Measurements from ENCODE around the gene TMPRSS12. TPM values are rescaled to one million over a fixed set of nuclear protein-coding genes. Genes with fewer than 3 reads are reported as not detected.

TMPRSS12 gene
- total RNA-seq, 6 experiments from 2014 or later, result not detected

DNA sequence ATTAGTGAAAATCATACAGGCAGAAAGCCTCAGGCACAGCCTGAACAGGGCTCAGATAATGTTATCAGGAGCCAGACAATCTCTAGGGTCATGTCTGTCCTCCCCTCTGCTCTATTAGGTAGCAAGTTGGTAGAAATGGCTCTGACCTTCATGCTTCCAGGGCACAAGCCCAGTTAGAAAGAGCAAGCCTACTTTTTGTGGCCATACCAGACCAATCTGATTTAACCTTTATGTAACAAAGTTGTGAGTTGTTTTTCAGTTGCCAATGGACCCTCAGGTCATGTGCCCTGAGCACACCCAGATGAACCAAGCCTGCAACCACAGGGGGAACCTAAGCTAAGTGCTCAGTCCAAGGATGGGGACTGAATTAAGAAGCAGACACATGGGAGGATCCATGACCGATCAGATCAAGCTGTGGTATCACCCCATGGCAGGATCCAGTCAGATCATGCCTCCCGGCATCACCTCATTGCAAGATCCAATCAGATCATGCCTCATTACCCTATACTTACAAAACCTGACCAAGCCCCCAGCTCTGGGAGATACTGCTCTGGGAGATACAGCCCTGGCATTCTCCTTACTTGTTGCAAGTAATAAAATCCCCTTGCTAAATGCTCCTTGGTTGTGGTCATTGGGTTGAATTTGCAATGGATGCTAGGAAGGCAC lies 90.9 kb downstream of the TMPRSS12 start:
- peak; percentile 6 to 54 (median 31) for ATAC-seq
- 80% methylated on average over 1 of the region's 2 CpGs for WGBS (ENCODE audit: insufficient coverage, low coverage, low lambda C conversion rate, missing lambda C conversion rate)

DNA sequence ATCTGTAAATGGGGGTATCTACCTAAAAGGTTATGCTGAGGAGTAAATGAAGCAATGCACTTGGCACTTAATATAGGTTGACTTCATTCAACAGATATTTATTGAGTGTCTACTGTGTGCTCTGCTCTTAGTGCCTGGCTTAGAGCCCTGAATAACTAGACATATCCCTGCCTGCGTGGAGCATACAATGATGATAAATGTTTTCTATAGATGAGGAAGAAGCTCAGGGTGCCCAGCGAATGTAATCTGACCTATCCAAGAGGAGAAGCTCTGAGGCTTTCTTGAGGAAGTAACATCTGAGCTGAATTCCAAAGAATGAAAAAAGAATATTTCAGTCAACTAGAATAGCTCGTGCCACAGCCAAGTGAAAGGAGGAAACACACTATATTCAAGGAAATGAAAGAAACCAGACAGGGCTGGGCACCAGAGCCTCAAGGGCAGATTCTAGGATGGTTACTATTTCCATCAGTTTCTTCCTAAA lies 91.7 kb downstream of the TMPRSS12 start:
- peak overlapping the region; percentile 56 to 80 (median 66) for H3K27ac ChIP-seq
- peak in 3 of 4 donors; percentile 23 to 48 (median 47) for ATAC-seq
- TF ChIP-seq POLR2A (IDR thresholded peaks at IDR 0.05), result no peak
- TF ChIP-seq, protein P1, sequence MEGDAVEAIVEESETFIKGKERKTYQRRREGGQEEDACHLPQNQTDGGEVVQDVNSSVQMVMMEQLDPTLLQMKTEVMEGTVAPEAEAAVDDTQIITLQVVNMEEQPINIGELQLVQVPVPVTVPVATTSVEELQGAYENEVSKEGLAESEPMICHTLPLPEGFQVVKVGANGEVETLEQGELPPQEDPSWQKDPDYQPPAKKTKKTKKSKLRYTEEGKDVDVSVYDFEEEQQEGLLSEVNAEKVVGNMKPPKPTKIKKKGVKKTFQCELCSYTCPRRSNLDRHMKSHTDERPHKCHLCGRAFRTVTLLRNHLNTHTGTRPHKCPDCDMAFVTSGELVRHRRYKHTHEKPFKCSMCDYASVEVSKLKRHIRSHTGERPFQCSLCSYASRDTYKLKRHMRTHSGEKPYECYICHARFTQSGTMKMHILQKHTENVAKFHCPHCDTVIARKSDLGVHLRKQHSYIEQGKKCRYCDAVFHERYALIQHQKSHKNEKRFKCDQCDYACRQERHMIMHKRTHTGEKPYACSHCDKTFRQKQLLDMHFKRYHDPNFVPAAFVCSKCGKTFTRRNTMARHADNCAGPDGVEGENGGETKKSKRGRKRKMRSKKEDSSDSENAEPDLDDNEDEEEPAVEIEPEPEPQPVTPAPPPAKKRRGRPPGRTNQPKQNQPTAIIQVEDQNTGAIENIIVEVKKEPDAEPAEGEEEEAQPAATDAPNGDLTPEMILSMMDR (IDR thresholded peaks at IDR 0.05), result no peak
- 2% methylated on average over 3 of the region's 3 CpGs for WGBS (ENCODE audit: insufficient coverage, low coverage, low lambda C conversion rate, missing lambda C conversion rate)
- DNase-seq, result no peak
- intact Hi-C loops (cut with DNase I), result no loop called here
- no peaks in the 10 kb centered on the region for H3K9me3 ChIP-seq
- H3K4me3 ChIP-seq, result no peak overlapping the region
- H3K36me3 ChIP-seq, result peaks cover 0 to 25% (median 12%) of the 10 kb centered on the region in 4 donors
- H3K27me3 ChIP-seq, result no peaks in the 10 kb centered on the region
- H3K4me1 ChIP-seq, result peaks cover 0 to 69% (median 24%) of the 10 kb centered on the region in 4 donors

More for the DNA sequence above, 90.9 kb downstream of the TMPRSS12 start:
- peaks cover 0 to 71% (median 26%) of the 10 kb centered on the region in 4 donors for H3K4me1 ChIP-seq
- H3K4me3 ChIP-seq, result no peak overlapping the region
- intact Hi-C loops (cut with DNase I), result no loop called here
- no peaks in the 10 kb centered on the region for H3K9me3 ChIP-seq
- no peak for TF ChIP-seq POLR2A (IDR thresholded peaks at IDR 0.05)
- TF ChIP-seq, protein P1 (IDR thresholded peaks at IDR 0.05), result no peak
- no peaks in the 10 kb centered on the region for H3K27me3 ChIP-seq
- peak in 1 of 3 donors; percentile 61 for DNase-seq
- H3K36me3 ChIP-seq, result peaks cover 0 to 25% (median 13%) of the 10 kb centered on the region in 4 donors
- peak overlapping the region; percentile 56 to 80 (median 66) for H3K27ac ChIP-seq

DNA sequence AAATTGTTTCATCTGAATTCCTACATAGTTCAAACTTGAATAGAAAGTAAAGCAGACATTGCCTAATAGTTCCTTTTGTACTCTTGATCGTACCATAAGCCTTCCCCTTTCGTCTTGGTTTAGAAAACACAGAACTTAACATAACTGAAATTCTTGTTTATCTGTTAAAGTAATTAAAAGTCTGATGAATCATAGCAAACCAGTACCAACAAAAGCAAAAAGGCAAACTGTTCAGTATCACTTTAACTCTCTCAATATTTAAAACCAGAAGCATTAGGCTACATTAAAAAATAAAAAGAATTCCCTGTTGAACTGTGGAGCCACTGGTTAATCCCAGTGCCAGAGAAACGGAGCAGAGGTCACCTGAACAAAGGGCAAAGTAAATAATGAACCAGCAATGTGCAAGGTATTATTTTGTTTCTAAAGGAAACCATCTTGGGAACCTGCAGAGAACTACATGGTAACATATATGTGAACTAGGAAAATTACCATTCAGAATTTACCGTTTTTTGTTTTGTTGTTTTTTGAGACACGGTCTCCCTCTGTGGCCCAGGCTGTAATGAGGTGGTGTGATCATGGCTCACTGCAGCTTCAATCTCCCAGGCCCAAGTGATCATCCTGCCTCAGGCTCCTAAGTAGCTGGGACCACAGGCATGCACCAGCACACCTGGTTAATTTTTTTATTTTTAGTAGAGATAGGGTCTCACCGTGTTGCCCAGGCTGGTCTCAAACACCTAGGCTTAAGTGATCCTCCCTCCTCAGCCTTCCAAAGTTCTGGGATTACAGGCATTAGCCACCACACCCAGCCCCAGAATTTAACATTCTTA lies 92.5 kb downstream of the TMPRSS12 start:
- H3K4me3 ChIP-seq, result no peak overlapping the region
- no peaks in the 10 kb centered on the region for H3K27me3 ChIP-seq
- H3K36me3 ChIP-seq, result peaks cover 0 to 17% (median 9%) of the 10 kb centered on the region in 4 donors
- DNase-seq (no peak), ATAC-seq (peak; percentile 40 to 64 (median 52))
- intact Hi-C loops (cut with DNase I), result no loop called here
- no peaks in the 10 kb centered on the region for H3K9me3 ChIP-seq
- H3K4me1 ChIP-seq, result peaks cover 0 to 69% (median 24%) of the 10 kb centered on the region in 4 donors
- peak overlapping the region; percentile 56 to 80 (median 66) for H3K27ac ChIP-seq
- TF ChIP-seq, protein P1 (IDR thresholded peaks at IDR 0.05), result no peak
- TF ChIP-seq POLR2A (IDR thresholded peaks at IDR 0.05), result no peak
- 35% methylated on average over 6 of the region's 6 CpGs for WGBS (ENCODE audit: insufficient coverage, low coverage, low lambda C conversion rate, missing lambda C conversion rate)

DNA sequence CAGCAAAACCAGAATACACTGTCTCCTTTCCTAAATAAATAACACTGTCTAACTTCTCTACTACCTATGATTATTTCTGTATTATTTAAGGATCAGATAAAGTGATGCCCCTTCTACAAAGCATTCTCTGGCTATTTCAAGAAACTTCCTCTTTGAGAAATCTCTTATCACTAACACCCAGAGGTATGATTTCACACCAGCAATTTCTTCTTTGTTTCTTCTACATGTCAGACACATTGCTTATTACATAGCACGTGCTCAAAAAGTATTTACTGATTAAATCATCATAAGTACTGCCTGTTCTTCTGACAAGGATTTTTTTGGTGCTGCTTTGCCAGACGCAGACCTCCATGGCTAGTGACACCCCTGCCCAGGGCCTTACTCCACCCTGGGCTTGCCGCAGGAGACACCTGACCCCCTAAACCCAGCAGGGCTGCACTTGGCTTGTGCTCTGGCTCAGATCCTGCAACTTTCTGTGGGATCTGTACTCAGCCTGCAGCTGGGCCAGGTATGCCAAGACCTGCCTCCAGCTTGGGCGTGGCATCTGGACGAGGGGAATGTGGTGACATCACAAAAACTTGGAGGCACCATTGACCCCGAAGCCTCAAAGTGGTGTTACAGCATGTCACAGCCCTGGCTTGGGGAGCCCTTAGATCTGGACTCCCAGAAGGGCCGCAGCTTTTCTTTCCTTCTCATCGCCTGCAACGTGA lies 94.2 kb downstream of the TMPRSS12 start:
- intact Hi-C loops (cut with DNase I), result no loop called here

More for the DNA sequence above, 94.2 kb downstream of the TMPRSS12 start:
- Histone ChIP-seq H3K9me3 (no peaks in the 10 kb centered on the region), H3K36me3 (peaks cover 0 to 2% (median 0%) of the 10 kb centered on the region in 4 donors), H3K4me3 (no peak overlapping the region), H3K27me3 (no peaks in the 10 kb centered on the region), H3K27ac (no peak overlapping the region), H3K4me1 (peaks cover 0 to 54% (median 16%) of the 10 kb centered on the region in 4 donors)
- ATAC-seq, result no peak
- DNase-seq, result no peak
- 72% methylated on average over 7 of the region's 9 CpGs for WGBS (ENCODE audit: insufficient coverage, low coverage, low lambda C conversion rate, missing lambda C conversion rate)
- TF ChIP-seq, protein P1 (IDR thresholded peaks at IDR 0.05), result no peak
- TF ChIP-seq POLR2A (IDR thresholded peaks at IDR 0.05), result no peak
